GM19043 (cell line): Measurements from ENCODE around the gene TEX261.
"Not testable (repeated sequence)": the region's sequence is repeated elsewhere in the genome, so short reads cannot be mapped to it uniquely, and the experiment has no call there.

ENCODE experiments used
- ATAC-seq: cut with Tn5 transposase; IDR thresholded peaks from one replicate; pipeline ENCODE4 v1.9.1; 2021; ENCODE audit warnings: low read depth; ENCODE audit not compliant: unreplicated experiment

The TEX261 gene

GRCh38 chr2:71000780-71001591 lies 6.3 kb upstream of the TEX261 start:
- ATAC-seq, result peak; percentile 82

- ATAC-seq, result not testable (repeated sequence)
Measured at GRCh38 chr2:70999931-71000330, 5.3 kb upstream of the TEX261 start.

- no peak for ATAC-seq
Measured at GRCh38 chr2:70999362-70999761, 4.7 kb upstream of the TEX261 start.

DNA sequence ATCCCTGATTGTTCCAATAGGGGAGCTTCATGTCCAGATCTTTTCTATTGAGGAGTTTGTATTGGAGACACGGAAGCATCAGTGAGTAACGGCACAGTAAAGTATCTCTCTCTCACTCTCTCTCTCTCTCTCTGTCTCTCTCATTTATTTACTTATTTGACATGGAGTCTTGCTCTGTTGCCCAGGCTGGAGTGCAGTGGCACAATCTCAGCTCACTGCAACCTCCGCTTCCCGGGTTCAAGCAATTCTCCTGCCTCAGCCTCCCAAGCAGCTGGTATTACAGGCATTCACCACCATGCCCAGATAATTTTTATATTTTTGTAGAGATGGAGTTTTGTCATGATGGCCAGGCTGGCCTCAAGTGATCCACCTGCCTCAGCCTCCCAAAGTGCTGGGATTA lies 4.2 kb upstream of the TEX261 start:
- ATAC-seq, result not testable (repeated sequence)

GRCh38 chr2:70995426-70995729 lies 705 bp upstream of the TEX261 start:
- ATAC-seq, result peak; percentile 36

DNA sequence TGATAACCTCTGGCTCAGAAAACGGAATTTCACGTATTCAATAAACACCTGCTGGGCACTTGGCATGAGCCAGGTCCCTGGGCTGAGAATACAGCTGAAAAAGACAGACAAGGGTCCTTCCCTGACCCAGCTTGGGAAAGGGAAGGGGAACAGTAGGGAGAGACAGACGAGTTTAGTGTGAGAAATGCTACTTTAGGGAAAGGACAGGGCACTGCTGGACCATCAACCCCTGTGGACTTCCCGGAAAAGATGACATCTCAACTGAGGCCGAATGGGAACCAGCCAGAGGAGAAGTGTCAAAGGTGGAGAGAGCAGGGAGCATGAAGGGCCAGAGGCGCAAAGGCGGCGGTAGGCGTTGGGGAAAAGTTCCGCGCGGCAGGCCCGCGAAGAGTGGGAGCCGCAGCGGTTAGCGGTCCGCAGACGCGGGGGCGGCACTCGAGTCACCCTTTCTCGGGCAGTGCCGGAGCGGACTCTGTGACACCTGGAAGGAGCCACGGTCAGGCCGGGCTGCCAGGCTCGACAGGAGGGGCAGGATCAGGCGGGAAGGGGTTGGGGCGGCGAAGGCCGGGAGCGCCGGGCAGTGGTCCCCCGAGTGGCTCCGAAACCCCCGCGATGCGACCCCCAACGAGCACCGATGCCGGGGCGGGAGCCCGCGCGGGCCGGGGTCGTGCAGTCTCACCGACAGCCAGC lies 519 bp downstream of the TEX261 start:
- ATAC-seq, result peak; percentile 20

GRCh38 chr2:70992945-70993853 lies 1.5 kb downstream of the TEX261 start:
- no peak for ATAC-seq

DNA sequence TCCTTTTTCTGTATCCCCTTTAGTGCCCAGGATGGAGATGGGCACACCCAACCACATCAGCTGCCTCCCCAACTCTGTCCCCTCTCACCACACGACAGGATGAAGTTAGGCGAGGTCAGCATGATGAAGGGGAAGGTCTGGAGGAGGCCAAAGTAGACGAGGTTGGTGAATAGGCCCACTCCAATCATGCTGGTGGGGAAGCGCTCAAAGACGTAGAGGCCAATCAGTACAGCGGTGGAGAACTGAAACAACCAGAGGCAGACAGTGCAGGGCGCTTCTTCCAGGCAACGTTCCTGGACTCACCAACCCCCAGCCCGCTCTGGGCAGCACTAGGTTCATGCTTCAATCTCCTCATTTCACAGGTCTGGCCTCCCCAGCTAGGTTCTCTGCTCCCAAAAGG lies 2.9 kb downstream of the TEX261 start:
- ATAC-seq, result no peak

- no peak for ATAC-seq
Measured at GRCh38 chr2:70991142-70991541, 3.5 kb downstream of the TEX261 start.

DNA sequence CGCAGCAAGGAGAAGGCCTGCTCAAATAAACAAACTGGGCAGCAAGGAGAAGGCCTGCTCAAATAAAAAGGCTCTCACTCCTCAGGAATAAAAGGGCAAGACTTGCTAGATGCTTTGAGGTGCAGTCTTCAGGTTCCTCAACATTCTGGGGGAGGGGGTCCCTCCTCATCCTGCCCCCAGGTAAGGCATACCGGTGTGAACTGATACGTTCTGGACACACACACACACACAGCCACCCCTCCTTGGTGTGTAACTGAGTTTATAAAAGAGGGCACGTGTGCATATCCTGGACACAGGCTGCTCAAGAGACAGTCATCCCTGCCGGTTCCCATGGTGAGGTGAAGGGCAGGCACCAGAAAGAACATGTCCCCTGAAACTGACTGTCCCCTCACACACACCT lies 4.5 kb downstream of the TEX261 start:
- ATAC-seq, result no peak

DNA sequence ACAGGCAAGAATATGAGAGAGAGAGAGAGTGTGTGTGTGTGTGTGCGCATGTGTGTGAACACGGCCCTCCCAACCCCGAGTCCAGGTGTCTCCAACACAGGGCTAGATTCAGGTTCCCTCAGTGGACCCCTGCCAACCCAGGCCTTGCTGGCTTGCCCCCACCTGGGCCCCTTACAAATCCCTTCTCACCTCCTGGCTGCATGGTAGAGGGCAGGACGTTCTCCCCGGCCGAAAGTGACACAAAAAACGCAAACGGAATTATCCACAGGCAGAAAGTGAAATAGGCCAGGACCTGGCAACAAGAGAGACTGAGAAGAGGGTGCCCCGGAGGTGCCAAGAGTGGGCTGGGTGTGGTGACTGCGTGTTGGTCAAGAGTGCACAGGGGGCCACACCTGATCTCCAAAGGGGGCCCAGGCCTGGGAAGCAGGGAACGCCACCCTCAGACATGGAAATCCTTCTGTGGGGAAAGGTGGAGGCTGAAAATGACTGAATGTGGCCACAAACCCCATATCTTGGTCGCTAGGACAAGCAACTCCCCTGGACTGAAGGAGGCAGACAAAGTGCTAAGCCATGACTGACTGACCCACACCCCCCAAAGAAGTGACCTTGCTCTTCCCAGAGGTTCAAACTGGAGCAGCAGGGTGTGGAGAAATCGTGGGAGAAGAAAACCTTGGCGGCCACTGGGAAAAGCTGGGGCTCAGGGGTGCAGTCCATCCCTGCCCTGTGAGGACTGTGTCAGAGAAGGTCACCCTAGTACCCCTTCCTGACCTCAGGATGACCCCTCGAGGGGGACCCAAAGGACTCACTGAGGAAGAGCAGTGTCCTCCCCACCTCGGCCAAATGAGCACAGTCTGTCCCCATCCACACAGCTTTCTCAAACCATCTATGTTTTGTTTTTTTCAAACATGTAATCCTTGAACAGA lies 5.7 kb downstream of the TEX261 start:
- no peak for ATAC-seq

DNA sequence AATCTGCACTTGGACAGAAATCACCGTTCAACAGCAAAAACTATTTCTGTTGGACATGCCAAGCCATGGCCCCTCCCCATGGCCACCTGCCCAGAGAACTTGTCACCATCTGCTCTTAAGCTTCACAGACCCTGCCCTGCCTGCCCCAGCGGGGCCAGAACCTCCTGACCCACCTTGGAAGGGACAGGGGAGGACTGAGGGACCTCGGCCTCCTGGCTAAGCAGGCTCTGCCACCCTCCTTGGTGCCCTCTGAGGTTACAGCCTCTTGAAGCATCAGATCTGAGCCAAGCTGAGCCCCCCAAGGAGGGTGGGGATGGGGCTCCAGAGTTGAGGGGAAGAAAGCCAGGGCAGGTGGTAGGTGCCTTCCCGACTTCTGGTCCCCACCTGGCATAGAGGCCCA lies 6.5 kb downstream of the TEX261 start:
- no peak for ATAC-seq

DNA sequence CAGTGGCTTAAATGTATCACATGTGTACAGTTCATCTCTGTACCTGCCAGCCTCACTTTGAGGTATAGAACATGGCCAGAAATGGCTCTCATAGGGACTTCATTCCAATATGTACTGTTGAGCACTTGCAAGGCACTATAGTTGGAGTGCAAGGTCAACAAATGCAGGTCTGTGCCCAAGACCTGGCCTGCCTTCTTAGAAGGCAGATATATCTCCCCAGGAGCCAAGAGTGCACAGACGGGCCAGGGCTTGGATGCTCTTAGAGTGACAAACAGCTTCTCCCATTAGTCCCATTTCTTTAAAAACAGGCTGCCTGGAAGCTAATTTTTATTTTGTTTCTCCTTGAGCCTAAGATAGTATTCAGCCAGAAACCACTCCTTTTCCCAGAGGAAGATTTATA lies 7.3 kb downstream of the TEX261 start:
- no peak for ATAC-seq

DNA sequence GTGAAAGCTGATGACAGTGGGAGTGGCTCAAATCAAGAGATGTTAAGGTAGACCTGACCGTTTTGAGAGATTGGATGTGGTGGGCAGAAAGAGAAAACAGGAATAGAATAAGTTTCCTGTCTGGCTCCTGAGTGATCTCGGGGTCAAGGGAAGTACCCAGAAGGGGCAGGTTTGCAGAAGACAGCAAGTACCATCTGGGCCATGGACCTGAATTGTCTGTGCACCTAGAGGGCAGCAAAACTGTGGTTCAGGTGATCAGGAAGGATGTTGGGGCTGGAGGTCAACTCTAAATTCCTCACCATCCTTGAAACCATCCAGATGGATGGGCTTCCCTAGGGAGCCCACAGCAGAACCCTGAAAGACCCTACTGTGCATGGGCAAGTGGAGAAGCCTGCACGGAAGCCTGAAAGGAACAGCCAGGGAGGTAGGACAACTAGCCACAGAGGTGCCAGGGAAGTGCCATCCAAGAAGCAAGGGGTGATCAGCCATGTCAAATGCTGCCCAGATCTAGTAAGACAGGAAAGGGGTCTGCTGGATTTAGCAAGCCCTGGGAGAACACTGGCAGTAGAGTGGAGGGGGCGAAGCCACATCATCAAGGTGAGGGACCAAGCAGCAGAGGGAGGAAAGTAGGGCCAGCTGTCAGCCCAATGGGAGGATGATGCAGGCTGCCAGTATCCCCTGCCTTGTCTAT lies 8.0 kb downstream of the TEX261 start:
- no peak for ATAC-seq

GRCh38 chr2:70985956-70986355 lies 8.7 kb downstream of the TEX261 start:
- no peak for ATAC-seq

- ATAC-seq, result no peak
Measured at GRCh38 chr2:70985283-70985688, 9.4 kb downstream of the TEX261 start.

DNA sequence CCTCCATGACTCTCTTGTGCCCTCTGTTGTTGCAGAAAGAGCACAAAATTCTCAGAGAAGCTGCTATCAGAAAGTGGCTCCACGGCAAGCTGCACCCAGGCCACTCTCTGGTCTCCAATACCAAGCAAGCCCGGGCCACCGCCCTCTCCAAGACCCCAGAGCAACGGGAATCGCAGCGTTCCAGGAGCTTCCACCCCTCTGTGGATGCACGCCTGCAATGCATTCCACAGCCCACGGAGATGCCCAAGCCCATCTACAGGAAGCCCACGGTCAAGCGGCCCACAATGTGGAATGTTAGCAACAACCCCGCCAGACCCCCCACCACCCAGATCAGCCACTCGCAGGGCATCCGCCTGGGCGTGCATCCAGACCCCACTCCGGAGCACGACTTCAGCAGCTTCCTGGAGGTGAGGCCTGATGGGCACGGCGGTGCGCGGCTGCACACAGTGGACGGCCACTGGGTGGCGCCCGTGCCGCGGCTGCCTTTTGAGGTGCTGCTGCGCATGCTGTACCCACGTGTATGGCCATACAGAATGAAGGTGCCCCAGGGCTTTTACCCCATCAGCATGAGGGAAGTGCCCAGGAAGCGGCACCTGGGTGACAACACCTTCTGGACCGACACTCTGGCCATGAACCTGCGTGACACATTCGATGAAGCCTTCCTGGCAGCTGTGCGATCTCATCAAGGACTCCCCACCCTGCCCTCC lies 9.9 kb downstream of the TEX261 start:
- ATAC-seq, result peak; percentile 83

- no peak for ATAC-seq
Measured at GRCh38 chr2:70984228-70984575, 10.5 kb downstream of the TEX261 start.
